ENCODE data around the gene DDAH1.

GRCh38 chr1:85373378-85373708, 91.6 kb downstream of the DDAH1 start:
- TF ChIP-seq CTCF (IDR thresholded peaks at IDR 0.05) (no peak), POLR2A (IDR thresholded peaks at IDR 0.05) (no peak)

All from body of pancreas (tissue), 4 donors.